Neural cell (in vitro differentiated cells): ENCODE measurements around the gene KATNAL2. TPM values are rescaled to one million over a fixed set of nuclear protein-coding genes. Genes with fewer than 3 reads are reported as not detected.
"Not testable (repeated sequence)": the region's sequence is repeated elsewhere in the genome, so short reads cannot be mapped to it uniquely, and the experiment has no call there.

Experiments
- H2AFZ ChIP-seq: fragments of 200-600, 300-800 bp; sonication (generic), shearing (Covaris generic); 2 replicates; pipeline ENCODE4 v1.6.0; 2014; ENCODE audit warnings: low read depth, mild to moderate bottlenecking, antibody characterized with exemption, low read length, moderate library complexity
- H3F3A ChIP-seq: fragments of 200-600 bp; shearing (Covaris generic); 2 replicates; pipeline ENCODE4 v1.6.1; 2016; ENCODE audit warnings: mild to moderate bottlenecking, moderate library complexity, mixed read lengths, antibody characterized with exemption, low read length; ENCODE audit not compliant: insufficient read depth, poor library complexity, severe bottlenecking
- H3K27ac ChIP-seq: fragments of 200-600, 300-800 bp; sonication (generic), shearing (Covaris generic); 2 replicates; pipeline ENCODE4 v1.5.1; 2014; ENCODE audit warnings: mild to moderate bottlenecking, low read length, moderate library complexity
- H3K27me3 ChIP-seq: fragments of 300-800, 200-600 bp; sonication (generic), shearing (Covaris generic); 2 replicates; pipeline ENCODE4 v1.6.0; 2014; ENCODE audit warnings: mild to moderate bottlenecking, low read depth, low read length, moderate library complexity; ENCODE audit not compliant: insufficient read depth
- H3K36me3 ChIP-seq: fragments of 300-800, 200-600 bp; sonication (generic), shearing (Covaris generic); 2 replicates; pipeline ENCODE4 v1.5.1; 2014; ENCODE audit warnings: mild to moderate bottlenecking, antibody characterized with exemption, low read length, moderate library complexity; ENCODE audit not compliant: insufficient read depth
- H3K4me2 ChIP-seq: fragments of 300-800, 200-600 bp; sonication (generic), shearing (Covaris generic); 2 replicates; pipeline ENCODE4 v1.6.0; 2014; ENCODE audit warnings: mild to moderate bottlenecking, low read length
- H3K4me3 ChIP-seq: fragments of 300-800, 200-600 bp; sonication (generic), shearing (Covaris generic); 2 replicates; pipeline ENCODE4 v1.5.1; 2014; ENCODE audit warnings: mild to moderate bottlenecking, low read length, moderate library complexity
- H3K79me2 ChIP-seq: fragments of 200-600 bp; shearing (Covaris generic); replicated peaks from 2 replicates; pipeline ENCODE4 v1.6.0; 2014; ENCODE audit warnings: mild to moderate bottlenecking, low read length, moderate library complexity; ENCODE audit not compliant: insufficient read depth
- H3K9ac ChIP-seq: fragments of 300-800, 200-600 bp; sonication (generic), shearing (Covaris generic); 2 replicates; pipeline ENCODE4 v1.6.1; 2016; ENCODE audit warnings: mild to moderate bottlenecking, low read length, mixed read lengths
- H3K9me2 ChIP-seq: fragments of 200-600 bp; shearing (Covaris generic); 2 replicates; pipeline ENCODE4 v1.6.1; 2016; ENCODE audit warnings: mild to moderate bottlenecking, low read length, mixed read lengths; ENCODE audit not compliant: insufficient read depth
- H3K9me3 ChIP-seq: fragments of 200-600, 300-800 bp; sonication (generic), shearing (Covaris generic); 2 replicates; pipeline ENCODE4 v1.6.1; 2016; ENCODE audit warnings: mild to moderate bottlenecking, mixed run types, low read length, moderate library complexity, mixed read lengths
- H4K20me1 ChIP-seq: fragments of 200-600 bp; shearing (Covaris generic); 2 replicates; pipeline ENCODE4 v1.6.1; 2016; ENCODE audit warnings: mild to moderate bottlenecking, mixed run types; ENCODE audit not compliant: insufficient read depth
- CTCF ChIP-seq: fragments of 450-650 bp; IDR thresholded peaks from 2 replicates; pipeline ENCODE4 v1.5.1; 2014; ENCODE audit warnings: antibody characterized with exemption, mild to moderate bottlenecking, moderate library complexity; ENCODE audit not compliant: poor library complexity, severe bottlenecking
- EP300 ChIP-seq: fragments of 450-650 bp; conservative IDR thresholded peaks from 2 replicates; pipeline ENCODE4 v1.6.1; 2014; ENCODE audit warnings: antibody characterized with exemption, mild to moderate bottlenecking, moderate library complexity; ENCODE audit not compliant: poor library complexity, severe bottlenecking
- EZH2 ChIP-seq: fragments of 200-600, 300-800 bp; shearing (Covaris generic), sonication (generic); IDR thresholded peaks from 2 replicates; pipeline ENCODE4 v1.6.1; 2014; ENCODE audit warnings: antibody characterized with exemption, low read length, borderline replicate concordance, mild to moderate bottlenecking; ENCODE audit not compliant: insufficient read depth, poor library complexity, severe bottlenecking
- MXI1 ChIP-seq: fragments of 450-650 bp; conservative IDR thresholded peaks from 2 replicates; pipeline ENCODE4 v1.6.1; 2014; ENCODE audit warnings: antibody characterized with exemption, mild to moderate bottlenecking; ENCODE audit not compliant: poor library complexity, severe bottlenecking
- POLR2AphosphoS5 ChIP-seq: IDR thresholded peaks from 2 replicates; pipeline ENCODE4 v1.6.1; 2012
- RAD21 ChIP-seq: fragments of 450-650 bp; conservative IDR thresholded peaks from 2 replicates; pipeline ENCODE4 v1.6.1; 2014; ENCODE audit warnings: antibody characterized with exemption, mild to moderate bottlenecking, moderate library complexity
- REST ChIP-seq: IDR thresholded peaks from 2 replicates; pipeline ENCODE4 v1.6.1; 2012; ENCODE audit warnings: borderline replicate concordance
- SMC3 ChIP-seq: fragments of 450-650 bp; conservative IDR thresholded peaks from 2 replicates; pipeline ENCODE4 v1.6.1; 2014; ENCODE audit warnings: antibody characterized with exemption, mild to moderate bottlenecking, moderate library complexity; ENCODE audit not compliant: poor library complexity
- TAF1 ChIP-seq: IDR thresholded peaks from 2 replicates; pipeline ENCODE4 v1.6.1; 2012; ENCODE audit warnings: low read depth
- polyA plus RNA-seq: library from polyadenylated mRNA; depleted of rRNA; stranded (reverse); fragments of >200 nt; gene quantifications from 2 replicates; pipeline ENCODE4 v1.2.3, GENCODE V29; 2014

The KATNAL2 gene
- polyA plus RNA-seq, 1 donor from 2014 or later, result 1.4 TPM

GRCh38 chr18:47028738-47029137 lies 111.3 kb downstream of the KATNAL2 start:
- not testable (repeated sequence) for H4K20me1 ChIP-seq, H3K27me3 ChIP-seq, H3K9me2 ChIP-seq, H3K79me2 ChIP-seq, H3K27ac ChIP-seq, H3K4me3 ChIP-seq, H3K4me2 ChIP-seq, H3K9ac ChIP-seq, H3K36me3 ChIP-seq, H3K9me3 ChIP-seq, H3F3A ChIP-seq, H2AFZ ChIP-seq

- not testable (repeated sequence) for H4K20me1 ChIP-seq, H3F3A ChIP-seq, H3K27me3 ChIP-seq, H3K9me3 ChIP-seq, H3K9ac ChIP-seq, H3K4me3 ChIP-seq, H3K79me2 ChIP-seq, H3K36me3 ChIP-seq, H3K9me2 ChIP-seq, H2AFZ ChIP-seq, H3K27ac ChIP-seq, H3K4me2 ChIP-seq
Observed at GRCh38 chr18:47029684-47030353, 112.4 kb downstream of the KATNAL2 start.

- H4K20me1 ChIP-seq, H3K4me3 ChIP-seq, H3F3A ChIP-seq, H3K9me3 ChIP-seq, H3K27me3 ChIP-seq, H3K27ac ChIP-seq, H2AFZ ChIP-seq, H3K9ac ChIP-seq, H3K4me2 ChIP-seq, H3K36me3 ChIP-seq, H3K79me2 ChIP-seq, H3K9me2 ChIP-seq: not testable (repeated sequence)
Observed at GRCh38 chr18:47030887-47031286, 113.5 kb downstream of the KATNAL2 start.

- Histone ChIP-seq H2AFZ (no peak overlapping the region), H4K20me1 (no peaks in the 10 kb centered on the region), H3K4me2 (no peak overlapping the region), H3K9me3 (no peaks in the 10 kb centered on the region), H3K27me3 (no peaks in the 10 kb centered on the region), H3K4me3 (no peak overlapping the region), H3K9me2 (no peaks in the 10 kb centered on the region), H3F3A (no peaks in the 10 kb centered on the region), H3K36me3 (no peaks in the 10 kb centered on the region), H3K79me2 (no peaks in the 10 kb centered on the region), H3K27ac (no peak overlapping the region), H3K9ac (no peak overlapping the region)
- TF ChIP-seq POLR2AphosphoS5 (no peak), EZH2 (no peak), RAD21 (no peak), EP300 (no peak), TAF1 (no peak), CTCF (no peak), REST (no peak), SMC3 (no peak), MXI1 (no peak)
Observed at GRCh38 chr18:47032945-47033344, 115.5 kb downstream of the KATNAL2 start.

GRCh38 chr18:47034591-47034990 lies 117.2 kb downstream of the KATNAL2 start:
- H3K36me3 ChIP-seq, H2AFZ ChIP-seq, H3K9me3 ChIP-seq, H4K20me1 ChIP-seq, H3K27me3 ChIP-seq, H3K4me2 ChIP-seq, H3K79me2 ChIP-seq, H3K4me3 ChIP-seq, H3K9me2 ChIP-seq, H3K27ac ChIP-seq, H3F3A ChIP-seq, H3K9ac ChIP-seq: not testable (repeated sequence)
